Measurements from ENCODE around the gene PTCD1. TPM values are rescaled to one million over a fixed set of nuclear protein-coding genes. Genes with fewer than 3 reads are reported as not detected.

PTCD1 gene
- total and polyA plus RNA-seq, 2 of the 8 experiments (the other 6 are each of a cell fraction or from before 2014, with no cell fraction given) = 7.5 to 7.6 TPM

- H3K79me2 ChIP-seq (ENCODE audit: control insufficient read depth in 1 of 2, insufficient read depth in 2 of 2, low read length in 2 of 2) = peaks cover 0 to 13% of the 10 kb centered on the region in 2 experiments; a peak in 1 of 4 replicates
- no peak overlapping the region for H3K56ac ChIP-seq (replicated peaks; ENCODE audit: insufficient read length, low read depth, low read length)
- ChIA-PET CTCF (ENCODE audit: partially characterized antibody) (no interaction called here), POLR2A (ENCODE audit: partially characterized antibody) (interaction anchor here (1.5 to 3.3 kb wide), 3 partner anchors 8 to 14 kb away, joined by 3 to 18 read pairs (median 4); no protein-coding TSS in a partner anchor)
- DNase-seq (ENCODE audit: low read depth in 1 of 2, low spot score in 2 of 2) (no peak), FAIRE-seq (no peak)
- H2BK20ac ChIP-seq (ENCODE audit: low read length) = no peak overlapping the region
- H3K23me2 ChIP-seq (ENCODE audit: low read depth, low read length) = no peaks in the 10 kb centered on the region; the same call in 1 of the 2 replicates
- H2BK120ac ChIP-seq (replicated peaks; ENCODE audit: low read depth, low read length) = no peak overlapping the region
- no peak overlapping the region for H3K4ac ChIP-seq (replicated peaks; ENCODE audit: insufficient read length, low read depth, low read length)
- H4K20me1 ChIP-seq (replicated peaks in 1 of 2; ENCODE audit: control insufficient read depth in 1 of 2, insufficient read depth in 2 of 2, low read length in 2 of 2) = peaks cover 10 to 21% of the 10 kb centered on the region in 2 experiments
- H3K14ac ChIP-seq (ENCODE audit: insufficient read length) = no peak overlapping the region
- no peak overlapping the region for H2BK12ac ChIP-seq (ENCODE audit: low read depth, low read length)
- no peak overlapping the region for H4K5ac ChIP-seq (ENCODE audit: insufficient read length, low read depth, low read length)
- H3K23ac ChIP-seq (ENCODE audit: insufficient read length) = no peak overlapping the region
- H3K27me3 ChIP-seq (replicated peaks in 1 of 4; ENCODE audit: control insufficient read depth in 3 of 4, extremely low read depth in 1 of 4, insufficient read depth in 3 of 4, low read length in 3 of 4) = no peaks in the 10 kb centered on the region
- H3K9ac ChIP-seq (replicated peaks in 1 of 4; ENCODE audit: extremely low read depth in 1 of 4, low read depth in 3 of 4, low read length in 3 of 4) = no peak overlapping the region
- no peak overlapping the region for H4K8ac ChIP-seq (ENCODE audit: extremely low read depth, insufficient read depth, low read length)
- no peak overlapping the region for H2BK5ac ChIP-seq (ENCODE audit: low read depth, low read length)
- TF ChIP-seq RBBP5 (IDR thresholded peaks at IDR 0.05; ENCODE audit: borderline replicate concordance, low read depth, low read length) (no peak), POU5F1 (IDR thresholded peaks at IDR 0.05; ENCODE audit: low read depth, low read length) (no peak), PHF8 (conservative IDR thresholded peaks at IDR 0.05; ENCODE audit: low read depth, low read length) (no peak), BACH1 (IDR thresholded peaks at IDR 0.05; ENCODE audit: low read length) (no peak), KDM1A (IDR thresholded peaks at IDR 0.05; ENCODE audit: borderline replicate concordance, low read length) (no peak), SP2 (IDR thresholded peaks at IDR 0.05; ENCODE audit: low read length) (no peak), SP4 (IDR thresholded peaks at IDR 0.05; ENCODE audit: low read length) (no peak), CHD1 (IDR thresholded peaks at IDR 0.05; ENCODE audit: low read depth, low read length) (no peak), RAD21 (IDR thresholded peaks at IDR 0.05 in 1 of 2, conservative IDR thresholded peaks at IDR 0.05 in 1 of 2; ENCODE audit: low read depth in 2 of 2, low read length in 2 of 2) (no peak)
- H2BK15ac ChIP-seq (ENCODE audit: low read length) = no peak overlapping the region
- peaks cover 2 to 12% (median 8%) of the 10 kb centered on the region in 4 experiments; a peak in 6 of 8 replicates for H3K36me3 ChIP-seq (ENCODE audit: control insufficient read depth in 2 of 4, insufficient read depth in 4 of 4, low read length in 3 of 4)
- H3K4me2 ChIP-seq (ENCODE audit: insufficient read depth in 1 of 2, low read depth in 2 of 2, low read length in 2 of 2) = no peak overlapping the region
- H3K27ac ChIP-seq (ENCODE audit: low read depth, low read length) = no peak overlapping the region
- no peak overlapping the region for H2AK5ac ChIP-seq (ENCODE audit: low read depth, low read length)
- H3K79me1 ChIP-seq (ENCODE audit: low read depth, low read length) = peaks cover 13% of the 10 kb centered on the region
- peaks cover 0 to 5% (median 1%) of the 10 kb centered on the region in 4 experiments; a peak in 2 of 7 replicates for H3K4me1 ChIP-seq (replicated peaks in 1 of 4; ENCODE audit: control insufficient read depth in 3 of 4, insufficient read depth in 4 of 4, low read length in 3 of 4)
- H3K18ac ChIP-seq (ENCODE audit: extremely low read depth, low read length) = no peak overlapping the region
- H3K4me3 ChIP-seq (ENCODE audit: extremely low read depth in 1 of 4, insufficient read depth in 2 of 4, low read depth in 3 of 4, low read length in 4 of 4) = no peak overlapping the region
- 89% methylated on average over 4 of the region's 4 CpGs; no CpG with 5 or more reads in 1 of the 2 experiments for WGBS, 2 experiments (ENCODE audit: extremely low coverage in 1 of 2, insufficient coverage in 1 of 2, insufficient read length in 1 of 2, insufficient replicate concordance in 2 of 2, low coverage in 1 of 2, low lambda C conversion rate in 2 of 2, missing lambda C conversion rate in 1 of 2)
- H4K91ac ChIP-seq (replicated peaks; ENCODE audit: insufficient read length, low read length) = no peak overlapping the region
- no peak overlapping the region for H2AFZ ChIP-seq (ENCODE audit: low read length)
- no peaks in the 10 kb centered on the region for H3K9me3 ChIP-seq (ENCODE audit: insufficient read depth in 2 of 2, low read depth in 1 of 2, low read length in 1 of 2)
Measured at GRCh38 chr7:99384523-99384922, 54.1 kb downstream of the PTCD1 start.
